GM12872 (cell line): Measurements from ENCODE around the gene CDH2.

ENCODE experiments used
- TF ChIP-seq, protein P1 (sequence below): IDR thresholded peaks from 3 replicates; pipeline ENCODE4 v1.5.1; 2011; ENCODE audit warnings: low read depth, mild to moderate bottlenecking, low read length, moderate library complexity; ENCODE audit not compliant: insufficient read depth

Gene CDH2

DNA sequence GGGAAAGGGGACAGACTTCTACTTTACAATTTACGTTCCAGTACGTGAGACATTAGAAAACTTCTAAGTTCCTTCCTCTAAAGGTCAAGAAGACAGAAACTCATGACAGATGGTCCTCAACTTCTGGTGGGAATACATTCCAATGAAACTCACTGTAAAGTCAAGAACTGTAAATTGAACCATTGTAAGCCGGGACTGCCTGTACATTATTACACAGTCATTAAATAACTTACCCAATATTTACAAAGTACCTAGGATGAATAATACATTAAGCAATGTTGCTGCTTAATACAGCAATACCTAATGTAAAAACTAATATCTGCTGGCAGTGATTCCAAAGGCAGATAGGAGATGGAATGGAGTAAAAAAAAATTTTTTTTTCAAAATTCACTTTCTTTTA, 51.9 kb downstream of the CDH2 start:
- TF ChIP-seq, protein P1, sequence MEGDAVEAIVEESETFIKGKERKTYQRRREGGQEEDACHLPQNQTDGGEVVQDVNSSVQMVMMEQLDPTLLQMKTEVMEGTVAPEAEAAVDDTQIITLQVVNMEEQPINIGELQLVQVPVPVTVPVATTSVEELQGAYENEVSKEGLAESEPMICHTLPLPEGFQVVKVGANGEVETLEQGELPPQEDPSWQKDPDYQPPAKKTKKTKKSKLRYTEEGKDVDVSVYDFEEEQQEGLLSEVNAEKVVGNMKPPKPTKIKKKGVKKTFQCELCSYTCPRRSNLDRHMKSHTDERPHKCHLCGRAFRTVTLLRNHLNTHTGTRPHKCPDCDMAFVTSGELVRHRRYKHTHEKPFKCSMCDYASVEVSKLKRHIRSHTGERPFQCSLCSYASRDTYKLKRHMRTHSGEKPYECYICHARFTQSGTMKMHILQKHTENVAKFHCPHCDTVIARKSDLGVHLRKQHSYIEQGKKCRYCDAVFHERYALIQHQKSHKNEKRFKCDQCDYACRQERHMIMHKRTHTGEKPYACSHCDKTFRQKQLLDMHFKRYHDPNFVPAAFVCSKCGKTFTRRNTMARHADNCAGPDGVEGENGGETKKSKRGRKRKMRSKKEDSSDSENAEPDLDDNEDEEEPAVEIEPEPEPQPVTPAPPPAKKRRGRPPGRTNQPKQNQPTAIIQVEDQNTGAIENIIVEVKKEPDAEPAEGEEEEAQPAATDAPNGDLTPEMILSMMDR, result no peak

DNA sequence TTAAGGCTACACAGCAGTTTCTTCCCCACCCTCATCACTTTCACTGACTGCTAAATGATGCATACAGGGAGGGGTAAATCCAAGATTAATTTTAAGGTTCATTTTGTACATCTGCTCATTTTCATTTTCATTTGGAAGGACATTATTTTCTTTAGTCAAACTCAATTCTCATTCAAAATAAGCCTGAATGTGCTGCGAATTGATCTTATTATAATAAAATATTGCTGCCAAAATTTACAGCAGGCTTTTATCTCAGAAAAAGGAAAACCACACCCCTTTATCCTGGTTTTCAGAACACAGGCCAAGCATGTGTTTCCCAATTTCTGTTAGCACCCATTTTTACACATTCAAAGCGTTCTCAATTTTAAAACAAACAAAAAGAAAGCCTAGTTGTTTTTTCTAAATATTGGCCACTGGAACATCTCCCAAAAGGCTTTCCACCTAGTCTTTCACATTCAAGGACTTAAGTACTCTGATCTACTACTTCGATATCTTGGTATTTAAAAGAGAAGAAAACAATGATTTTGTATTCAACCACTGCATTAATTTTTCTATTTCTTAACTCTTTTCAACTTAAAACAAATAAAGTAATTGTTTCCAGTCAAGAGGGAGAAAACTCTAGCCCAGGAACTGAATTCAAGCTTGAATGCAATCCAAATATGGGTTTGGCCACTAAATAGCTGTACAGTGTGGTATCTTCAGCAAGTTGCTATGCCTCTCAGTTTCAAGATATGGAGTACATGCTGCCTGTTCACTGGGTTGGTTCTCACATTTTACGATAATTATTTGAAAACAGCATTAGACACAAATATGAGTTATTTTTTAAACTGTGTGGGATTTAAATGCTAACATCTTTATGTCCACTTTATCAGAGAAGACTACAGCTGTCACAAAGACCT, 52.5 kb downstream of the CDH2 start:
- TF ChIP-seq, protein P1, result no peak

DNA sequence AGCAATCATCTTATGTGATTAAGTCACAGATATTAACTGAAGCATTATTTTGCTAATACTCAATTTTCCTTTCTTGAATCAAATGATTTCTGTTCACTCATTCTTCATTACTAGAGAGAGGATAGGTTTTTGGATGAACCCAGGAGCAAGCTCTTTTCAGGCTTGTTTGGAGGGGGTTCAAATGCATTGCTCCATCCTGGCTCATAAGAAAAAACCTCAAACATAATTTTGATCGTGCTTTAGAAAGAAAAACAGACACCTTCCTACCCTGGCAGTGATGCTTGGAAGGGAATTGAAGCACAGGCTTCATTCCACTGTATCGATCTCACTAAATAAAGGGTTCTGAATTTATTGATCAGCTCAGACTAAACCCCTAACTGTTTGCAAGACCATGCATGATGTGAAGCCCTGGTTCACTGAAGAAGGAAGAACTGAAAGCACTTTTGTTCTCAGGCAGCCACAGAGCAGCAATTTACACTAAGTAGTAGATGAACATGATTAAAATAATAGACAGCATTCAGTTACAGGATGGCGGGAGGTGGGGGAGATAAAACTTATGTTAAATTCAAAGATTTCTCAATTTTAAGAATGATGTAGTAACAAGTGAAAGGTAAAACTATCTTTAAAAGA, 53.4 kb downstream of the CDH2 start:
- TF ChIP-seq, protein P1, result no peak

DNA sequence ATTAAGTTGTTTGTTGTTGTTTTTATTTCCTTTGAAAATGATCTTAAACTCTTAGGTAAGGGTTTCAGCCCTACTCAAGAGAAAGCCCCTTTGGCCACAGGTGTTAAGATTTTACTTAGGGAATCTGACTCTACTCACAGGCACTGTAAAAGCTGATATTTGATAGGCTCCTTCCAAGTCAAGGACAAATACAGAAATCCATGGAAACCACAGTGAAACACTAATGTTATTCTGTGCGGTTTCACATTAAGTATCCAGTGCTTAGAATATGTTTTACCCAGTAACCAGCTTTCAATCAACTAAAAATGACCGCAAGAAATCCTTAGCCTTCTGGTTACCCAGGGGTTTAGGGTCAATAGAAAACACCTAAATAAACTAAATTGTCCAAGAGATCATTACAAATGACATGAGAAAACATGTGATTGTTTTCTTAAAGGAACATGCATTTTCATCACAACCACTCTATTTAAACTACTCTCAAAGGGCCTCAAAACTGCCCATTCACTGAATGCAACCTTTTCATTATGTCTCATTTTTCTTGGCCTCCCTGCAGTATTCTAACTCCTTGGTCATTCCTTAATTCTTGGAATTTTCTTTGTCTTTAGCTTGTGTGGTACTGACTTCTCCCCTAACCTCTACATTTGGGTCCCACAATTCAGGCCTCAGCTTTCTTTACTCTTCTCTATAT, 56.0 kb downstream of the CDH2 start:
- TF ChIP-seq, protein P1, result no peak

DNA sequence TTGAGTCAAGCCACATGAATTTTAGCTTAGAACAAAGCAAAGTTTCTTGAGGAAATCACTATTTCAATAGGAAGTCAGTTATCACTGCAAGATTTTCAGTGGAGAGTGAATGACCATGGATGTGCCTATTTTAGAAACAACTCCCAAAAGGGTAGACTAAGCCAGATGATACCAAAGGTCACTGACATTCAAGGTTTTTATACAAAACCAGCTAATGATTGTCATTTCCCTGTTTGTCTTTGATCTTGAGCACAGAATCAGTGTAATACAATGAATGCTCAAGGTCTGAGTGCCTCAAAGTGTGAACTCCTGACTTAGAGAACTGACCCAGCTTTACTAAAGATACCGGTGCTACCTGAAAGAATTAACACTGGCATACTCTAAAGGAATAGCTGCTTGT, 60.5 kb downstream of the CDH2 start:
- TF ChIP-seq, protein P1, result no peak

DNA sequence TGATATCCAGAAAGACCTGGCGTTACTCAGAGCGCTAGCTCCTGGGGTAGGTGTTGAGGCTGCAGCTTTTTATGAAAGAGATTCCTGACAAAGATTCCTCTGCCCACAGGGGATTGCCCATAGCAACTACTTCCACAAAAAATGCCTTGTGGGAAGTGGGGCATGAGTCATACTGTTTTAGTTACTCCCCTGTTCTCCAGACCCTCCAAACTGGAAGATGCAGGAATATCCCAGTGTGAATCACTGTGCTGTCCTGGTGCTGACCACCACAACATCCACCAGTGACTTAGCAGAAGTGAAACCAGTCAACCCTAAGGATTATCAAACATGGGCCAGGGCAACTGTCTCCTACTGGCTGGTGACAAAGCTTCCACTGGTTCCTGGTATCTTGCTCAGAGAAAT, 61.8 kb downstream of the CDH2 start:
- TF ChIP-seq, protein P1, result no peak

DNA sequence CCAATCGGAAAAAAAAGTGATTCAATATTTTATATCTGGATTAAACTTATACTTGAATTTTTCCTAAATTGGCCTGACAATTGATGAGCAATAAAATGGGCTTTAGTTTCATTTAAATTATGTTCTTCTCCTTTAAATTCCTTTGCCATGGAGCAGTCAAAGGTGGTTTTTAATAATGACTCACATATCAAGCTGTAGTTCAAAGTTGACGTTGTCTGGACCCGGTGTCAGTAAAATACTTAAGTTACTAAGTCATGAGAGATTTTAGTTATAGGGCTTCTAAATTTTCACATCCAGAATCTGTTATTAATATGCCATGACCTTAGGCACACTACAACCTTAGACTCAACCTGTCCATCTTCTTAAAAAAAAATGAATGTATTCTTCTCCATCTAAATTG, 62.5 kb downstream of the CDH2 start:
- TF ChIP-seq, protein P1, result no peak
